Measurements from ENCODE around the gene COL19A1. TPM values are rescaled to one million over a fixed set of nuclear protein-coding genes. Genes with fewer than 3 reads are reported as not detected.

The COL19A1 gene
- total and polyA plus RNA-seq, 9 of the 15 experiments (the other 6 are each of a cell fraction or from before 2014, with no cell fraction given), result not detected

GRCh38 chr6:70033781-70034180 lies 167.4 kb downstream of the COL19A1 start:
- Histone ChIP-seq H3K9me3 (replicated peaks; ENCODE audit: control insufficient read depth, insufficient read depth, low read depth, low read length) (no peaks in the 10 kb centered on the region), H2AFZ (ENCODE audit: low read depth, low read length) (no peak overlapping the region), H3K4me3 (no peak overlapping the region), H3K4me1 (replicated peaks in 1 of 2; ENCODE audit: control insufficient read depth in 2 of 2, insufficient read depth in 2 of 2, low read length in 2 of 2) (no peaks in the 10 kb centered on the region), H4K20me1 (replicated peaks; ENCODE audit: control insufficient read depth, insufficient read depth, low read length) (no peaks in the 10 kb centered on the region), H3K9me1 (ENCODE audit: control insufficient read depth, insufficient read depth, low read length) (no peaks in the 10 kb centered on the region), H3K27ac (ENCODE audit: extremely low read depth, low read depth, low read length) (no peak overlapping the region), H3K79me2 (ENCODE audit: control insufficient read depth, insufficient read depth, low read length) (no peaks in the 10 kb centered on the region), H3K4me2 (ENCODE audit: insufficient read depth, low read length) (no peak overlapping the region), H3K36me3 (ENCODE audit: control insufficient read depth, insufficient read depth, low read length) (no peaks in the 10 kb centered on the region), H3K9ac (ENCODE audit: insufficient read depth in 1 of 2, low read depth in 2 of 2, low read length in 2 of 2) (no peak overlapping the region), H3K27me3 (ENCODE audit: control insufficient read depth in 2 of 2, insufficient read depth in 2 of 2, low read length in 2 of 2) (no peaks in the 10 kb centered on the region)
- ATAC-seq (no peak), FAIRE-seq (no peak), DNase-seq (ENCODE audit: extremely low read depth in 1 of 4, low spot score in 3 of 4) (no peak)
- intact Hi-C loops (cut with micrococcal nuclease), result no loop called here
- in situ Hi-C loops (cut with MboI), result no loop called here
- TF ChIP-seq MTA1 (IDR thresholded peaks at IDR 0.05; ENCODE audit: borderline replicate concordance) (no peak), ZNF280A (IDR thresholded peaks at IDR 0.05; ENCODE audit: low read depth, partially characterized antibody) (no peak), NCOA4 (IDR thresholded peaks at IDR 0.05; ENCODE audit: partially characterized antibody) (no peak), ZNF436 (CRISPR knock-in tag; IDR thresholded peaks at IDR 0.05) (no peak)
- WGBS (ENCODE audit: insufficient coverage, low coverage, missing lambda C conversion rate), result 0% methylated on average over 3 of the region's 3 CpGs
- CTCF ChIA-PET (ENCODE audit: low intra/inter-chr PET ratio), result no interaction called here
- BruUV-seq (replicated peaks), result no TSS peak
- POLR2A ChIA-PET, result no interaction called here

- no peak for DNase-seq (ENCODE audit: extremely low read depth in 1 of 4, low spot score in 3 of 4)
- in situ Hi-C loops (cut with MboI), result no loop called here
- no peaks in the 10 kb centered on the region for H3K9me3 ChIP-seq (replicated peaks; ENCODE audit: control insufficient read depth, insufficient read depth, low read depth, low read length)
- no peak overlapping the region for H3K4me3 ChIP-seq
- no peaks in the 10 kb centered on the region for H4K20me1 ChIP-seq (replicated peaks; ENCODE audit: control insufficient read depth, insufficient read depth, low read length)
- BruUV-seq (replicated peaks), result no TSS peak
- intact Hi-C loops (cut with micrococcal nuclease), result no loop called here
- 0% methylated on average over 1 of the region's 1 CpG for WGBS (ENCODE audit: insufficient coverage, low coverage, missing lambda C conversion rate)
- no peaks in the 10 kb centered on the region for H3K27me3 ChIP-seq (ENCODE audit: control insufficient read depth in 2 of 2, insufficient read depth in 2 of 2, low read length in 2 of 2)
- H3K27ac ChIP-seq (ENCODE audit: extremely low read depth, low read depth, low read length), result no peak overlapping the region
- no peak for FAIRE-seq
- no peak overlapping the region for H3K4me2 ChIP-seq (ENCODE audit: insufficient read depth, low read length)
- H2AFZ ChIP-seq (ENCODE audit: low read depth, low read length), result no peak overlapping the region
- H3K79me2 ChIP-seq (ENCODE audit: control insufficient read depth, insufficient read depth, low read length), result no peaks in the 10 kb centered on the region
- ChIA-PET POLR2A (no interaction called here), CTCF (ENCODE audit: low intra/inter-chr PET ratio) (no interaction called here)
- H3K9me1 ChIP-seq (ENCODE audit: control insufficient read depth, insufficient read depth, low read length), result no peaks in the 10 kb centered on the region
- no peaks in the 10 kb centered on the region for H3K4me1 ChIP-seq (replicated peaks in 1 of 2; ENCODE audit: control insufficient read depth in 2 of 2, insufficient read depth in 2 of 2, low read length in 2 of 2)
- H3K36me3 ChIP-seq (ENCODE audit: control insufficient read depth, insufficient read depth, low read length), result no peaks in the 10 kb centered on the region
- ATAC-seq, result no peak
- H3K9ac ChIP-seq (ENCODE audit: insufficient read depth in 1 of 2, low read depth in 2 of 2, low read length in 2 of 2), result no peak overlapping the region
- TF ChIP-seq GMEB1 (CRISPR knock-in tag; IDR thresholded peaks at IDR 0.05), result no peak
- TF ChIP-seq TCF3 (CRISPR knock-in tag; IDR thresholded peaks at IDR 0.05), result no peak
- no peak for TF ChIP-seq FOXA1 (IDR thresholded peaks at IDR 0.05; ENCODE audit: borderline replicate concordance)
- no peak for TF ChIP-seq EP400 (IDR thresholded peaks at IDR 0.05)
- no peak for TF ChIP-seq ID3 (CRISPR knock-in tag; IDR thresholded peaks at IDR 0.05)
- TF ChIP-seq ID3 (tag; IDR thresholded peaks at IDR 0.05), result no peak
- no peak for TF ChIP-seq ASH1L (IDR thresholded peaks at IDR 0.05; ENCODE audit: borderline replicate concordance, low read depth, partially characterized antibody)
- TF ChIP-seq RBM22 (IDR thresholded peaks at IDR 0.05; ENCODE audit: low read depth, low read length, poor library complexity, severe bottlenecking), result no peak
- no peak for TF ChIP-seq GATAD2A (IDR thresholded peaks at IDR 0.05)
- TF ChIP-seq KDM2B (CRISPR knock-in tag; IDR thresholded peaks at IDR 0.05), result no peak
These were observed 171.1 kb downstream of the COL19A1 start for GRCh38 chr6:70037445-70037844.
